ENCODE data around the gene CFAP43. TPM values are rescaled to one million over a fixed set of nuclear protein-coding genes. Genes with fewer than 3 reads are reported as not detected.

The CFAP43 gene
- total RNA-seq, 1 donor from 2014 or later, result 1.9 TPM

- peak; percentile 56 for DNase-seq (ENCODE audit: low spot score)
Measured at GRCh38 chr10:104096692-104097091, 135.5 kb downstream of the CFAP43 start.

- DNase-seq (ENCODE audit: low spot score), result no peak
Measured at GRCh38 chr10:104092749-104093148, 139.4 kb downstream of the CFAP43 start.

- DNase-seq (ENCODE audit: low spot score), result no peak
Measured at GRCh38 chr10:104090611-104091010, 141.6 kb downstream of the CFAP43 start.

- DNase-seq (ENCODE audit: low spot score), result no peak
Measured at GRCh38 chr10:104089621-104090020, 142.5 kb downstream of the CFAP43 start.

- no peak for DNase-seq (ENCODE audit: low spot score)
Measured at GRCh38 chr10:104088239-104088638, 143.9 kb downstream of the CFAP43 start.

DNA sequence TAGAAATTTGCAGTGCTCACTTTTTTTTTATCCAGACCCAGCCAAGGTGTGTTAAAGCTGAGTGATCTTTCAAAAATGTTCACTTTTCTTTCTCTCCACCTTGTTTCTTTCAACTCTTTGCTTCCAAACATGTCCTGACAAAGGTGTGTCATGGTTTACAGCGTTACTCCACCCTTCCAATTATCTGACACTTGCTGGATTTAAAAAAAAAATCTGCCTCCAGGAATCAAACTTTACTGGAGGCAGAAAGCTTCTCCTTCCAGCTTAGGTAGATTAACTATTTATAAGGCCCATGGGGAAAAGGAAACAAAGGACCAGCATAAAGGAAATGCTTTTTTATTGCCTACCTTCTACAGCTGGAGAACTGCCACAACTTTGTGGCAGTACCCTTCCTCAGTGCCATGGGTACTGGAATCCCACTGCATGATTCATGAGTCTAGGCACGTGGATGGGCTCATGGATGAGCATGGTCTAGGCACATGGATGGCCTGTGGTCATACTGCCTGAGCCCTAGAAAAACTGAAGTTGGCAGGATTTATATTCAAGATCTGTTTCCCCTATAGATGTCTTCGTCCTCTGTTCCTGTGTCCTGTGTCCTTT lies 146.3 kb downstream of the CFAP43 start, which contains the start of gene COL17A1:
Gene COL17A1, minus strand, starts transcription at position 80 of the 600 bp plus-strand sequence. CDS start 5,207 bp downstream, outside the sequence.
- DNase-seq (ENCODE audit: low spot score), result no peak

GRCh38 chr10:104084482-104085142 lies 147.6 kb downstream of the CFAP43 start:
- DNase-seq (ENCODE audit: low spot score), result no peak

DNA sequence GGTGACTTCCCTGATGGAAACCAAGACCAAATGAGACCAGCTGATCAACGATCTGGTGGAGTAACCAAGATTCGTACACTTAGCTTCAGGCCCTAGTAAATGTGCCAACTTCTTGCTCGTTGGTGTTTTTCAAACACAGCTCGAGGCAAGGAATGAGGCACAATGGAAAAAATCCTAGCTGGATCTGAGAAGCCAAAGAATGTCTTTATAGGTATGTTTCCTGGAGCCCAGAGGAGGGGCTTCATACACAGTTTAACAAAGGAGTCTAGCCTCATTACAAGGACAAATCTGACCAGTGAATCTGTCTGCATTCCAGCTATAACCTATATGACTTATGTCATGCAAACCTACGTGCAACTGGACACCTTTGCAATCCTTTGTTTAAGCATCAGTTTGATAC lies 150.2 kb downstream of the CFAP43 start:
- no peak for DNase-seq (ENCODE audit: low spot score)

GRCh38 chr10:104080762-104081161 lies 151.4 kb downstream of the CFAP43 start:
- no peak for DNase-seq (ENCODE audit: low spot score)

Other genes with a start within 250 kb of the CFAP43 start
- 0.49 TPM for gene COL17A1, start 146.5 kb downstream of the CFAP43 start, total RNA-seq
- 5.1 TPM for gene SFR1, start 110.2 kb downstream of the CFAP43 start, total RNA-seq
- 95.0 TPM for gene GSTO1, start 22.5 kb upstream of the CFAP43 start, total RNA-seq
- 17.2 TPM for gene GSTO2, start 36.8 kb upstream of the CFAP43 start, total RNA-seq
- gene ITPRIP, start 106.1 kb upstream of the CFAP43 start, total RNA-seq, result 14.8 TPM
- gene CFAP58, start 121.5 kb upstream of the CFAP43 start, total RNA-seq, result 0.12 TPM

Data from mucosa of gallbladder (tissue), 1 donor.